ENCODE results near the gene RPS8. TPM values are rescaled to one million over a fixed set of nuclear protein-coding genes. Genes with fewer than 3 reads are reported as not detected.

Gene RPS8
- total RNA-seq, 1 experiment from 2014 or later = 2,296 TPM

DNA sequence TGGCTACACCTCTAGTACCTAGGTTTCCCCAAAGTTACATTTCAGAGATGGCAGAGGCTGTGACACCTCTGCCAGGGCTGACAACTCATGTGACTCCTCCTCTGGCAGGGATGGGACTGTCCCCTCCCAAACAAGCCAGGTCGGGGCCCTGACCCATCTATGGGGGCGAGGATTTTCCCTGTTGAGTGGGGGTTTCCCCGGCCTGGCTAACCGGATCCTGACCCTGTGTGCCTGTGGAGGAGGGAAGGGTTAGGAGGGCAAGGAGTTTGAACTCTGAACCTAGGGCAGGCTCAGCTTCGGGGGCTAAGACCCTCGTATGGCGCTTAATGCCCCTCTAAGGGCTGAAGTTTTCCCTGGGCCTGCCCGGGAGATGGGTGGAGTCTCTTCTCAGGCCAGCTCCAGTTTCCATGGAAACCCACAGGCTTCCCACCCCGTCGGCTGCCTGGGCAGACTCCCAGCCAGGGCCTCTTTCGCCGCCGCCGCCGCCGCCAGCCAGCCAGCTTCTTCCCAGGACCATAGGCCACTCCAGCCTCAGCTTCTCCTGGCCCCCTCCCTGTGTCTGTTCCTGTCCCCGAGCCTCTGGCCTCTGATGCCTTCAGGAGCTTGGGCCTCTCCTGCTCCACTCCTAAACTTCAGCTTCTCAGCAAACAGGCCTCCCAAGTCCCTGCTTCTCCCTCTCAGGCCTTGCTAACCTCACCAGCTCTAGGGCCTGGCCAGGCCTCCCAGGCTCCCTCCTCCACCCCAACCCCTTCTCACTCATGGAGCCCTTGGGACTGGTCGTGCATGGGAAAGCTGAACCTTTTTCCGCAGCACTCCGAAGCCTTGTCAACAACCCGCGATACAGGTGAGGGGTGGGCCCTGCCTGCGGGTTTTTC is 33.0 kb downstream of the RPS8 start, which contains the start of gene BTBD19:
BTBD19 (plus strand) TSS at position 461 of the 875 bp plus-strand sequence; CDS start at position 759, 298 bp downstream.
- peak; percentile 5 for TF ChIP-seq POLR2A (IDR thresholded peaks at IDR 0.05; ENCODE audit: borderline replicate concordance, extremely low read depth, insufficient read depth, insufficient read length)
- no peak for TF ChIP-seq TCF7L2 (IDR thresholded peaks at IDR 0.05; ENCODE audit: borderline replicate concordance, extremely low read depth, insufficient read depth, insufficient read length)
- TF ChIP-seq ZFX (IDR thresholded peaks at IDR 0.05) = peak; percentile 60
- TF ChIP-seq SRF (IDR thresholded peaks at IDR 0.05; ENCODE audit: low read depth) = no peak
- no peaks in the 10 kb centered on the region for H4K20me1 ChIP-seq (ENCODE audit: insufficient read depth)
- intact Hi-C loops (cut with micrococcal nuclease) = no loop called here
- H3K27me3 ChIP-seq (ENCODE audit: insufficient read depth, low read length) = no peaks in the 10 kb centered on the region
- H3K36me3 ChIP-seq (ENCODE audit: control insufficient read depth in 1 of 2, insufficient read depth in 2 of 2, low read length in 2 of 2) = peaks cover 2 to 31% of the 10 kb centered on the region in 2 experiments; a peak in 3 of 4 replicates
- DNase-seq (ENCODE audit: low read depth, low spot score) = no peak
- H3K4me1 ChIP-seq (ENCODE audit: control insufficient read depth in 1 of 2, insufficient read depth in 2 of 2, low read length in 2 of 2) = peaks cover 58 to 87% of the 10 kb centered on the region in 2 experiments
- H3K4me2 ChIP-seq (ENCODE audit: low read length) = peak within 1 kb of the TSS; percentile 68
- H3K79me2 ChIP-seq (ENCODE audit: insufficient read depth, low read length) = peaks cover 21% of the 10 kb centered on the region; the same call in 1 of the 2 replicates
- ChIA-PET CTCF (interaction anchor here (1.0 to 2.3 kb wide), 5 partner anchors 8 to 23 kb away, joined by 3 to 10 read pairs (median 4); partner anchors contain the start of gene PLK3), RAD21 (ENCODE audit: low non-redundant PET in 1 of 2, low total read pairs in 2 of 2, uncharacterized antibody in 2 of 2, unreplicated experiment in 2 of 2) (interaction anchor here in 1 of 2 experiments (1.0 kb wide), 1 partner anchor 8 kb away, joined by 3 read pairs; the partner anchor contains the start of gene PLK3), POLR2A (interaction anchor here (0.8 to 8.0 kb wide), 10 partner anchors 8 to 203 kb away, joined by 3 to 200 read pairs (median 9); partner anchors contain the start of genes HECTD3, PLK3, RNU5D-1 and RPS8)
- peak within 1 kb of the TSS; percentile 73 for H3K9ac ChIP-seq (ENCODE audit: low read length)
- BruUV-seq (replicated peaks) = no TSS peak
- ATAC-seq = peak; percentile 28
- H3K27ac ChIP-seq (ENCODE audit: low read depth, low read length) = peak within 1 kb of the TSS; percentile 98
- peak within 1 kb of the TSS; percentile 30 to 32 for H3K4me3 ChIP-seq (replicated peaks in 1 of 2; ENCODE audit: low read depth in 1 of 2, low read length in 2 of 2)
- no peaks in the 10 kb centered on the region for H3K9me3 ChIP-seq (ENCODE audit: control insufficient read depth in 1 of 2, insufficient read depth in 1 of 2, low read depth in 1 of 2, low read length in 2 of 2)
- no peak within 1 kb of the TSS for H2AFZ ChIP-seq (ENCODE audit: low read depth, low read length, poor library complexity, severe bottlenecking)
- no peaks in the 10 kb centered on the region for H3K9me2 ChIP-seq (ENCODE audit: insufficient read depth)

Measured in HCT116 (cell line).